Keratinocyte (primary cell): ENCODE data around the gene HUS1. TPM values are rescaled to one million over a fixed set of nuclear protein-coding genes. Genes with fewer than 3 reads are reported as not detected.
"Not testable (repeated sequence)": the region's sequence is repeated elsewhere in the genome, so short reads cannot be mapped to it uniquely, and the experiment has no call there.

ENCODE experiments used
- DNase-seq: peaks from one replicate; pipeline ENCODE4 v3.0.0-alpha.2; 2011; ENCODE audit warnings: low read depth, missing footprints, low spot score
- FAIRE-seq: peaks from 2 replicates; lab custom pipeline; 2011; peaks lifted over from hg19 to GRCh38; lab: Jason Lieb, UNC
- H2AFZ ChIP-seq: 2 replicates; pipeline ENCODE4 v1.6.0; 2012; ENCODE audit warnings: low read length, control low read depth, inconsistent platforms; ENCODE audit not compliant: control insufficient read depth
- H3K27ac ChIP-seq: 2 replicates; pipeline ENCODE4 v1.5.1; 2011; ENCODE audit warnings: low read length; ENCODE audit not compliant: control insufficient read depth, insufficient read depth
- H3K27me3 ChIP-seq: 3 replicates; pipeline ENCODE4 v1.6.0; 2011; ENCODE audit warnings: low read length; ENCODE audit not compliant: control insufficient read depth, insufficient read depth; ENCODE audit errors: extremely low read depth
- H3K36me3 ChIP-seq, 2 experiments: 2 replicates in 1 of 2; 3 replicates in 1 of 2; pipeline ENCODE4 v1.5.1; 2011; ENCODE audit warnings: low read length in 2 of 2, mild to moderate bottlenecking in 1 of 2; ENCODE audit not compliant: control insufficient read depth in 2 of 2, insufficient read depth in 2 of 2; ENCODE audit errors: extremely low read depth in 1 of 2
- H3K4me1 ChIP-seq: 3 replicates; pipeline ENCODE4 v1.5.1; 2011; ENCODE audit warnings: low read length; ENCODE audit not compliant: control insufficient read depth, insufficient read depth; ENCODE audit errors: extremely low read depth
- H3K4me2 ChIP-seq: 3 replicates; pipeline ENCODE4 v1.6.0; 2011; ENCODE audit warnings: low read depth, low read length; ENCODE audit not compliant: control insufficient read depth, insufficient read depth; ENCODE audit errors: extremely low read depth
- H3K4me3 ChIP-seq, 3 experiments: fragments of 200-600 bp in 1 of 3; sonication (generic) in 1 of 3; 2 replicates in 2 of 3; 3 replicates in 1 of 3; pipeline ENCODE4 v1.5.1; 2011 to 2016; ENCODE audit warnings: low read length in 3 of 3, mild to moderate bottlenecking in 3 of 3, control low read depth in 2 of 3, inconsistent platforms in 1 of 3, low read depth in 1 of 3, mixed read lengths in 1 of 3, mixed run types in 1 of 3, moderate library complexity in 1 of 3; ENCODE audit not compliant: control insufficient read depth in 2 of 3, insufficient read depth in 2 of 3; ENCODE audit errors: extremely low read depth in 1 of 3
- H3K79me2 ChIP-seq: 2 replicates; pipeline ENCODE4 v1.6.0; 2012; ENCODE audit warnings: low read length; ENCODE audit not compliant: control insufficient read depth, insufficient read depth
- H3K9ac ChIP-seq: 3 replicates; pipeline ENCODE4 v1.6.0; 2011; ENCODE audit warnings: low read length; ENCODE audit not compliant: control insufficient read depth, insufficient read depth; ENCODE audit errors: extremely low read depth
- H3K9me1 ChIP-seq: 3 replicates; pipeline ENCODE4 v1.6.0; 2011; ENCODE audit warnings: low read length; ENCODE audit not compliant: control insufficient read depth, insufficient read depth; ENCODE audit errors: extremely low read depth
- H3K9me3 ChIP-seq: 2 replicates; pipeline ENCODE4 v1.5.1; 2012; ENCODE audit warnings: low read depth, low read length; ENCODE audit not compliant: control insufficient read depth
- H4K20me1 ChIP-seq: 3 replicates; pipeline ENCODE4 v1.6.0; 2011; ENCODE audit warnings: low read length; ENCODE audit not compliant: control insufficient read depth, insufficient read depth; ENCODE audit errors: extremely low read depth
- EZH2 ChIP-seq: IDR thresholded peaks from one replicate; pipeline ENCODE4 v1.6.1; 2012; ENCODE audit warnings: inconsistent platforms, mild to moderate bottlenecking, low read length, moderate library complexity
- dilution Hi-C: fragments of 300-500 bp; cut with MboI; formaldehyde crosslinking; loops from one replicate; pipeline ENCODE4 v1.7.0; 2020; ENCODE audit warnings: low sequenced_read_pairs; ENCODE audit not compliant: extremely low pct_ligation_motif_present
- polyA plus RNA-seq, 5 experiments: library from polyadenylated mRNA; depleted of rRNA in 3 of 5; stranded (reverse) in 3 of 5; stranded (forward) in 1 of 5; unstranded in 1 of 5; fragments of >200 nt; gene quantifications; 1 replicate in 1 of 5; 2 replicates in 3 of 5; 3 replicates in 1 of 5; pipeline versions ENCODE4 v1.2.1 to v1.2.3, GENCODE V29; 2011 to 2012; ENCODE audit warnings: missing spikeins in 2 of 5, low read depth in 1 of 5, low replicate concordance in 1 of 5
- TF ChIP-seq, protein P1 (sequence below), 3 experiments: IDR thresholded peaks in 1 of 3; conservative IDR thresholded peaks in 1 of 3; optimal IDR thresholded peaks in 1 of 3; 2 replicates in 2 of 3; 3 replicates in 1 of 3; pipeline versions ENCODE3 to v1.5.1; 2011; ENCODE audit warnings: low read length in 3 of 3, mild to moderate bottlenecking in 3 of 3, moderate library complexity in 2 of 3, control low read depth in 1 of 3, inconsistent platforms in 1 of 3; ENCODE audit not compliant: insufficient read depth in 2 of 3; ENCODE audit errors: extremely low read depth in 1 of 3

The HUS1 gene
- polyA plus RNA-seq, 1 donor (not counting 4 experiments of a cell fraction or from before 2014, with no cell fraction given): 36.3 TPM

DNA sequence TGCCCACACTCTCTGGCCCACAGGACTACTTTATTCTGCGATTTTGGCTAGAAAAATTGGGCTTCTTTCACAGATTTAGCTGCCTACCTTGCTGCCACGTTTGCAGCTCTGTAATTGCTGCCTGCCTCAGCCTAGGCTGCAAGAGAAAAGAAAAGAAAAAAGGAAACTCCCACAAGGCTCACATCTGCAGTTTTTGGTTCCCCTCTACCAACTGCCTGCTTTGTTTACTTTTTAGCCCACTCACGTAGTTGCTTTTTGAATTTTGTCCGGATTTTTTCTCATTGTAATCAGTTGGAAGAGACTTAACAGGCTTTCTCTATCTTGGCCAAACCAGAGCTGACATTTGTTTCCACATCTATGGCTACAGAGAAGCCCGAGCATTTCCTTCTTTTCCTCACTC, 25.2 kb upstream of the HUS1 start:
- no peaks in the 10 kb centered on the region for H3K9me3 ChIP-seq
- peaks cover 4% of the 10 kb centered on the region for H3K4me1 ChIP-seq
- FAIRE-seq (no peak), DNase-seq (no peak)
- H3K9ac ChIP-seq: no peak overlapping the region
- no peaks in the 10 kb centered on the region for H3K36me3 ChIP-seq
- no peak overlapping the region for H2AFZ ChIP-seq
- H4K20me1 ChIP-seq: no peaks in the 10 kb centered on the region
- H3K27me3 ChIP-seq: no peaks in the 10 kb centered on the region
- H3K4me3 ChIP-seq: no peak overlapping the region
- dilution Hi-C loops: no loop called here
- H3K79me2 ChIP-seq: no peaks in the 10 kb centered on the region
- H3K9me1 ChIP-seq: no peaks in the 10 kb centered on the region
- no peak for TF ChIP-seq EZH2
- TF ChIP-seq, protein P1, sequence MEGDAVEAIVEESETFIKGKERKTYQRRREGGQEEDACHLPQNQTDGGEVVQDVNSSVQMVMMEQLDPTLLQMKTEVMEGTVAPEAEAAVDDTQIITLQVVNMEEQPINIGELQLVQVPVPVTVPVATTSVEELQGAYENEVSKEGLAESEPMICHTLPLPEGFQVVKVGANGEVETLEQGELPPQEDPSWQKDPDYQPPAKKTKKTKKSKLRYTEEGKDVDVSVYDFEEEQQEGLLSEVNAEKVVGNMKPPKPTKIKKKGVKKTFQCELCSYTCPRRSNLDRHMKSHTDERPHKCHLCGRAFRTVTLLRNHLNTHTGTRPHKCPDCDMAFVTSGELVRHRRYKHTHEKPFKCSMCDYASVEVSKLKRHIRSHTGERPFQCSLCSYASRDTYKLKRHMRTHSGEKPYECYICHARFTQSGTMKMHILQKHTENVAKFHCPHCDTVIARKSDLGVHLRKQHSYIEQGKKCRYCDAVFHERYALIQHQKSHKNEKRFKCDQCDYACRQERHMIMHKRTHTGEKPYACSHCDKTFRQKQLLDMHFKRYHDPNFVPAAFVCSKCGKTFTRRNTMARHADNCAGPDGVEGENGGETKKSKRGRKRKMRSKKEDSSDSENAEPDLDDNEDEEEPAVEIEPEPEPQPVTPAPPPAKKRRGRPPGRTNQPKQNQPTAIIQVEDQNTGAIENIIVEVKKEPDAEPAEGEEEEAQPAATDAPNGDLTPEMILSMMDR (optimal IDR thresholded peaks at IDR 0.05 in 1 of 3, IDR thresholded peaks at IDR 0.05 in 1 of 3, conservative IDR thresholded peaks at IDR 0.05 in 1 of 3; ENCODE audit: extremely low read depth in 1 of 3, insufficient read depth in 2 of 3, low read length in 3 of 3): no peak
- no peak overlapping the region for H3K4me2 ChIP-seq
- H3K27ac ChIP-seq: no peak overlapping the region

DNA sequence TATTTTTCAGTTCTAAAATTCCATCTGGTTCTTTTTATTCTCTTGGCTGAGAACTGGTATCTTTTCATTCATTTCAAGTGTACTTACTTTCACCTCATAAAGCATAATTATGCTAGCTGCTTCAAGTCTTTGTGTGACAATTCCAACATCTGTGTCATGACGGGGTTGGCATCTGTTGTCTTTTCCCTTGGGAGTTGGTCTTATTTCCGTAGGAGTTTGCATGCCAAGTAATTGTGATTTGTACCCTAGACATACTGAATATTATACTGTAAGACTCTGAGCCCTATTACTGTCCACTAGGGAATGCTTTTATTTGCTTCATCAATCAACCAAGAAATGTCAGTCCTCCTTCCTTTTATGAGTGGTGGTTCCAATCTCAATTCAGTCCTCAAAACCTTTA, 24.6 kb upstream of the HUS1 start:
- Histone ChIP-seq H3K9ac (no peak overlapping the region), H3K4me1 (peaks cover 4% of the 10 kb centered on the region), H3K9me1 (no peaks in the 10 kb centered on the region), H3K4me2 (no peak overlapping the region), H4K20me1 (no peaks in the 10 kb centered on the region), H3K27me3 (no peaks in the 10 kb centered on the region), H3K9me3 (no peaks in the 10 kb centered on the region), H3K36me3 (no peaks in the 10 kb centered on the region), H3K4me3 (no peak overlapping the region), H3K79me2 (no peaks in the 10 kb centered on the region), H3K27ac (no peak overlapping the region), H2AFZ (no peak overlapping the region)
- FAIRE-seq (no peak), DNase-seq (no peak)
- no peak for TF ChIP-seq EZH2
- TF ChIP-seq, protein P1 (optimal IDR thresholded peaks at IDR 0.05 in 1 of 3, IDR thresholded peaks at IDR 0.05 in 1 of 3, conservative IDR thresholded peaks at IDR 0.05 in 1 of 3; ENCODE audit: extremely low read depth in 1 of 3, insufficient read depth in 2 of 3, low read length in 3 of 3): no peak
- dilution Hi-C loops: no loop called here

DNA sequence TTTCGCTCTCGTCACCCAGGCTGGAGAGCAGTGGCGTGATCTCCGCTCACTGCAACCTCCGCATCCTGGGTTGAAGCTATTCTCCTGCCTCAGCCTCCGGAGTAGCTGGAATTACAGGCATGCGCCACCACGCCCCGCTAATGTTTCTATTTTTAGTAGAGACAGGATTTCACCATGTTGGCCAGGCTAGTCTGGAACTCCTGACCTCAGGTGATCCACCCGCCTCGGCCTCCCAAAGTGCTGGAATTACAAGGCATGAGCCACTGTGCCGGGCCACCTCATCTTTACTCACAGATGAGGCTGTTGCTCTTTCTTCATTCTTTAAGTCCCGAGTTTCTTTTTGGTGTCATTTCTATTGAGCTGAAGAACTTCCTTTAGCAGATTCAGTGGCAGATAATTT, 20.7 kb upstream of the HUS1 start:
- DNase-seq, dilution Hi-C loops, H3K9me1 ChIP-seq, H3K4me3 ChIP-seq, H3K9ac ChIP-seq, FAIRE-seq, H2AFZ ChIP-seq, H3K79me2 ChIP-seq, H3K27me3 ChIP-seq, H3K9me3 ChIP-seq, H4K20me1 ChIP-seq, H3K4me2 ChIP-seq, H3K27ac ChIP-seq, H3K36me3 ChIP-seq, H3K4me1 ChIP-seq: not testable (repeated sequence)
